ENCODE results near the gene NUDT16. TPM values are rescaled to one million over a fixed set of nuclear protein-coding genes. Genes with fewer than 3 reads are reported as not detected.
A peak's percentile ranks its signal among the peaks of the same experiment; 100 is the strongest.

Gene NUDT16
- total and polyA plus RNA-seq, 9 of the 15 experiments (the other 6 are each of a cell fraction or from before 2014, with no cell fraction given) = 1.5 to 11.4 (median 7.6) TPM

GRCh38 chr3:131381445-131382291 is at the start of gene NUDT16 (continued):
- peak; percentile 66 for TF ChIP-seq TAF1 (IDR thresholded peaks at IDR 0.05; ENCODE audit: control insufficient read depth, extremely low read depth, insufficient read depth, low read length, severe bottlenecking)
- TF ChIP-seq, protein P1, sequence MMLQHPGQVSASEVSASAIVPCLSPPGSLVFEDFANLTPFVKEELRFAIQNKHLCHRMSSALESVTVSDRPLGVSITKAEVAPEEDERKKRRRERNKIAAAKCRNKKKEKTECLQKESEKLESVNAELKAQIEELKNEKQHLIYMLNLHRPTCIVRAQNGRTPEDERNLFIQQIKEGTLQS (IDR thresholded peaks at IDR 0.05) = no peak
- TF ChIP-seq, protein P1 (CRISPR knock-in tag; conservative IDR thresholded peaks at IDR 0.05) = no peak
- TF ChIP-seq YBX1 (IDR thresholded peaks at IDR 0.05) = no peak
- TF ChIP-seq ZNF232 (CRISPR knock-in tag; IDR thresholded peaks at IDR 0.05) = no peak
- TF ChIP-seq EWSR1 (IDR thresholded peaks at IDR 0.05; ENCODE audit: borderline replicate concordance, low read depth, partially characterized antibody) = no peak
- no peak for TF ChIP-seq ETS1 (conservative IDR thresholded peaks at IDR 0.05; ENCODE audit: control insufficient read depth, low read depth, low read length)
- TF ChIP-seq FOXK2 (conservative IDR thresholded peaks at IDR 0.05 in 1 of 2, IDR thresholded peaks at IDR 0.05 in 1 of 2; ENCODE audit: low read depth in 2 of 2) = no peak
- TF ChIP-seq ZNF41 (CRISPR knock-in tag; conservative IDR thresholded peaks at IDR 0.05) = no peak
- TF ChIP-seq ZNF655 (CRISPR knock-in tag; IDR thresholded peaks at IDR 0.05) = no peak
- TF ChIP-seq, protein P2, sequence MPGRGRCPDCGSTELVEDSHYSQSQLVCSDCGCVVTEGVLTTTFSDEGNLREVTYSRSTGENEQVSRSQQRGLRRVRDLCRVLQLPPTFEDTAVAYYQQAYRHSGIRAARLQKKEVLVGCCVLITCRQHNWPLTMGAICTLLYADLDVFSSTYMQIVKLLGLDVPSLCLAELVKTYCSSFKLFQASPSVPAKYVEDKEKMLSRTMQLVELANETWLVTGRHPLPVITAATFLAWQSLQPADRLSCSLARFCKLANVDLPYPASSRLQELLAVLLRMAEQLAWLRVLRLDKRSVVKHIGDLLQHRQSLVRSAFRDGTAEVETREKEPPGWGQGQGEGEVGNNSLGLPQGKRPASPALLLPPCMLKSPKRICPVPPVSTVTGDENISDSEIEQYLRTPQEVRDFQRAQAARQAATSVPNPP (IDR thresholded peaks at IDR 0.05; ENCODE audit: borderline replicate concordance, insufficient read depth, insufficient read length) = no peak
- TF ChIP-seq TOE1 (IDR thresholded peaks at IDR 0.05; ENCODE audit: borderline replicate concordance) = no peak
- no peak for TF ChIP-seq TOE1 (CRISPR knock-in tag; IDR thresholded peaks at IDR 0.05; ENCODE audit: borderline replicate concordance, low read depth)
- no peak for TF ChIP-seq STAT5A (IDR thresholded peaks at IDR 0.05; ENCODE audit: borderline replicate concordance, low read length)
- TF ChIP-seq, protein P3, sequence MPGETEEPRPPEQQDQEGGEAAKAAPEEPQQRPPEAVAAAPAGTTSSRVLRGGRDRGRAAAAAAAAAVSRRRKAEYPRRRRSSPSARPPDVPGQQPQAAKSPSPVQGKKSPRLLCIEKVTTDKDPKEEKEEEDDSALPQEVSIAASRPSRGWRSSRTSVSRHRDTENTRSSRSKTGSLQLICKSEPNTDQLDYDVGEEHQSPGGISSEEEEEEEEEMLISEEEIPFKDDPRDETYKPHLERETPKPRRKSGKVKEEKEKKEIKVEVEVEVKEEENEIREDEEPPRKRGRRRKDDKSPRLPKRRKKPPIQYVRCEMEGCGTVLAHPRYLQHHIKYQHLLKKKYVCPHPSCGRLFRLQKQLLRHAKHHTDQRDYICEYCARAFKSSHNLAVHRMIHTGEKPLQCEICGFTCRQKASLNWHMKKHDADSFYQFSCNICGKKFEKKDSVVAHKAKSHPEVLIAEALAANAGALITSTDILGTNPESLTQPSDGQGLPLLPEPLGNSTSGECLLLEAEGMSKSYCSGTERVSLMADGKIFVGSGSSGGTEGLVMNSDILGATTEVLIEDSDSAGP (CRISPR knock-in tag; IDR thresholded peaks at IDR 0.05) = no peak
- 0 out of 2 replicates have a peak, but pooled peaks have one; percentile 21 for TF ChIP-seq CREM (IDR thresholded peaks at IDR 0.05; ENCODE audit: low read depth)
- TF ChIP-seq NR2C1 (IDR thresholded peaks at IDR 0.05) = no peak
- TF ChIP-seq NR2C1 (tag; IDR thresholded peaks at IDR 0.05) = no peak
- TF ChIP-seq IRF1 (CRISPR knock-in tag; IDR thresholded peaks at IDR 0.05; ENCODE audit: borderline replicate concordance) = no peak
- TF ChIP-seq ZNF133 (CRISPR knock-in tag; IDR thresholded peaks at IDR 0.05) = no peak

Measured in K562 (cell line).